AG09309 (cell line): ENCODE results near the gene NUDT22.
A peak's percentile ranks its signal among the peaks of the same experiment; 100 is the strongest.

Source experiments
- DNase-seq: peaks from one replicate; pipeline ENCODE4 v3.0.0-alpha.2; 2010; ENCODE audit warnings: low read depth
- H3K4me3 ChIP-seq: 2 replicates; pipeline ENCODE4 v1.5.1; 2011; ENCODE audit warnings: mild to moderate bottlenecking, low read depth, low read length, moderate library complexity; ENCODE audit not compliant: control insufficient read depth
- TF ChIP-seq, protein P1 (sequence below): IDR thresholded peaks from 2 replicates; pipeline ENCODE4 v1.5.1; 2011; ENCODE audit warnings: mild to moderate bottlenecking, low read depth, low read length, inconsistent platforms; ENCODE audit not compliant: insufficient read depth, control insufficient read depth; ENCODE audit errors: missing control alignments

Gene NUDT22

GRCh38 chr11:64265176-64266160, 39.4 kb downstream of the NUDT22 start:
- H3K4me3 ChIP-seq: no peak overlapping the region
- TF ChIP-seq, protein P1, sequence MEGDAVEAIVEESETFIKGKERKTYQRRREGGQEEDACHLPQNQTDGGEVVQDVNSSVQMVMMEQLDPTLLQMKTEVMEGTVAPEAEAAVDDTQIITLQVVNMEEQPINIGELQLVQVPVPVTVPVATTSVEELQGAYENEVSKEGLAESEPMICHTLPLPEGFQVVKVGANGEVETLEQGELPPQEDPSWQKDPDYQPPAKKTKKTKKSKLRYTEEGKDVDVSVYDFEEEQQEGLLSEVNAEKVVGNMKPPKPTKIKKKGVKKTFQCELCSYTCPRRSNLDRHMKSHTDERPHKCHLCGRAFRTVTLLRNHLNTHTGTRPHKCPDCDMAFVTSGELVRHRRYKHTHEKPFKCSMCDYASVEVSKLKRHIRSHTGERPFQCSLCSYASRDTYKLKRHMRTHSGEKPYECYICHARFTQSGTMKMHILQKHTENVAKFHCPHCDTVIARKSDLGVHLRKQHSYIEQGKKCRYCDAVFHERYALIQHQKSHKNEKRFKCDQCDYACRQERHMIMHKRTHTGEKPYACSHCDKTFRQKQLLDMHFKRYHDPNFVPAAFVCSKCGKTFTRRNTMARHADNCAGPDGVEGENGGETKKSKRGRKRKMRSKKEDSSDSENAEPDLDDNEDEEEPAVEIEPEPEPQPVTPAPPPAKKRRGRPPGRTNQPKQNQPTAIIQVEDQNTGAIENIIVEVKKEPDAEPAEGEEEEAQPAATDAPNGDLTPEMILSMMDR: no peak
- DNase-seq: no peak

- H3K4me3 ChIP-seq: no peak overlapping the region
- DNase-seq: no peak
- TF ChIP-seq, protein P1: no peak
These were observed 40.3 kb downstream of the NUDT22 start for GRCh38 chr11:64266339-64266738.

DNA sequence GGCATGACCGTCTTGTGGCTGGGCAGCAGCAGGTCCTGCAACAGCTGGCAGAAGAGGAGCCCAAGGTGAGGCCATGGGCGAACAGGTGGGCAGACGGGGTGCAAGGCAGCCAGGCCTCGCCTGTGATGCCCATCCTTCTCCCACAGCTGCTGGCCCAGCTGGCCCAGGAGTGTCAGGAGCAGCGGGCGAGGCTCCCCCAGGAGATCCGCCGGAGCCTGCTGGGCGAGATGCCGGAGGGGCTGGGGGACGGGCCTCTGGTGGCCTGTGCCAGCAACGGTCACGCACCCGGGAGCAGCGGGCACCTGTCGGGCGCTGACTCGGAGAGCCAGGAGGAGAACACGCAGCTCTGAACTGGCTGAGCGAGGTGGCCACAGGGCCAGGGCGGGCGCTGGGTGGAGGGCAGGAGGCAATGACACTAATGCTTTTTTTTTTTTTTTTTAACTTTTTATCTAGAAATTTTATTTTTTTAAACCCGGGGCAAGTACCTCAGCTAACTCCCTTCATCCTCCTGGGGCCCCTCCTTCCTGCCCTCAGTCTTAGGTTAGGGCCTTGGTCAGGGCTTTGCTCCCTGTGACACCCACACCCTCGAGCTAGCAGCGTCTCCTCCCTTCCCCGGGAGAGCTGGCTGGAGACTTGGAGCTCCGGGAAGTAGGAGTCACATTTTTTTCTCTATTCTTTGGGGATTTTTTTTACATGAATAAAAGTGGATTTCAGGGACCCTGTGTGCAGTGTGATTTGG, 41.3 kb downstream of the NUDT22 start:
- H3K4me3 ChIP-seq: no peak overlapping the region
- no peak for DNase-seq
- TF ChIP-seq, protein P1: no peak

DNA sequence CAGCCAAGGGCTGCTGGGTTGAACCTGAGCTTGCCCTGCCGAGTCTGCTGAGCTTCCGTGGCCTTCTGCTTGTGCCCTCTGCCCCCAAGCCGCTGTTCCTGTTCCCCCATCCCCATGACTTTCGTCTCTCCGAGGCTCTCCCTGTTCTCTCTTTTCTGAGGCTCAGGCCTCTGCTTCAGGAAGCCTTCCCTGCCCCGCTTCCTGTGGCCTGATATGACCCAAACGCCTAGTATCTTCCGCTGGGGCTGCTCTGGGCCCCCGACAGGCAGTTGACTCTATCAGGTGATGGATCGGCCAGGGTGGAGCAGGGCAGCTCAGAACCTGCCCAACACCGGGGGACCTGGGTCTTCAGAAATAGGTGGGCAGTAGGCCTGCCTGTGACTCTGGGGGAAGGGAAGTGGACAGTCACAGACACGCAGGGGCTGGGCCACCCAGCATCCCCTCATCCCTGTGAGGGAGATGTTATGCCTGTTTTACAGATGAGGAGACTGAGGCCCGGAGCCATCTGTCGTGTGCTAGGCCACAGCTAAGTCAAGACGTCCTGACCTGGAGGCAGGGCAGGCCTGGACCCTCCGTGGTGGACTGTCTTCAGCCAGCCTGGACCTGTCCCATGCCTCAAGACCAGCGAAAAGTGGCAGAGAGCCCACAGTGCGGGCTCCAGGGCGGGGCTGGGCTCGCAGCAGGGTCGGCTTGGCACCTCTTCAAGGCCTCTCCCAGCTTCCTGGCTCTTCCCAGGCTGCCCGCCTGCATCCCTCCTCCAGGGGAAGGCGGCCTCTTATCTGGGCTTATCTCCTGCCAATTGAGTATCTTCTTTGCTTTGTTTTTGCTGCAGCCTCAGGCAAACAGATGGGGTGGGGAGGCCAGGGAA, 42.2 kb downstream of the NUDT22 start:
- TF ChIP-seq, protein P1: no peak
- no peak for DNase-seq
- H3K4me3 ChIP-seq: peak overlapping the region; percentile 60; the same call in 1 of the 2 replicates

DNA sequence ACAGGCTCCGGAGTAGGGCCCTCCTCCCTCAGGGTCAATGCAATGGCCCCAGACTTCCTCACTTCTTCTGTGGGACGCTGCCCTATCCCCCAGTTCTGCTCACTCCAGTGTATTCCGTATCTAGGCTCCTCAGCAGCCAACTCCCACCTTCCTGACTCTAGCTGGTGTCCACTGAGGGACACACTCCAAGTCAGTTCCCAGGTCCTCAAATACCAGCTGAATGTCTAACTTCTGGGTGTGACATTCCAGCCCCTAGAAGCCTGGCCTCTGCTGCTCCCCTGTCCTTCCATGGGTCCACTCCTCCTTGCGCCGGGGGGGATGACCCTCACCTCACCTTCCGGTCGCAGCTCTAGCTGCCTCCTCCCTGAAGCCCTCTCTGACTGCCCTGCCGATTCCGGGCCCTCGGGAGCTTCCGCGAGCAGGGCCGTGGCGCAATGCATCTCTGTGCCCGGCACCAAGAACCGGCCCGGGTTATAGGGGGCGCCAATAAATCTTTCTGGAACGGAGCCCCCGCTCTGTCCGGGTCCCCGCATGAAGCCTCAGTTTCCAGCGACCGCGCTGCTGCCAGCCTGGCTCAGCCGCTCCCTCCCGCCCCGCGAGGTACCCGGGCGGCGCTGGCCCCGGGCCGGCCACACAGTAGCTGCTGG, 42.9 kb downstream of the NUDT22 start:
- DNase-seq: no peak
- peak overlapping the region; percentile 60 for H3K4me3 ChIP-seq
- TF ChIP-seq, protein P1: no peak

DNA sequence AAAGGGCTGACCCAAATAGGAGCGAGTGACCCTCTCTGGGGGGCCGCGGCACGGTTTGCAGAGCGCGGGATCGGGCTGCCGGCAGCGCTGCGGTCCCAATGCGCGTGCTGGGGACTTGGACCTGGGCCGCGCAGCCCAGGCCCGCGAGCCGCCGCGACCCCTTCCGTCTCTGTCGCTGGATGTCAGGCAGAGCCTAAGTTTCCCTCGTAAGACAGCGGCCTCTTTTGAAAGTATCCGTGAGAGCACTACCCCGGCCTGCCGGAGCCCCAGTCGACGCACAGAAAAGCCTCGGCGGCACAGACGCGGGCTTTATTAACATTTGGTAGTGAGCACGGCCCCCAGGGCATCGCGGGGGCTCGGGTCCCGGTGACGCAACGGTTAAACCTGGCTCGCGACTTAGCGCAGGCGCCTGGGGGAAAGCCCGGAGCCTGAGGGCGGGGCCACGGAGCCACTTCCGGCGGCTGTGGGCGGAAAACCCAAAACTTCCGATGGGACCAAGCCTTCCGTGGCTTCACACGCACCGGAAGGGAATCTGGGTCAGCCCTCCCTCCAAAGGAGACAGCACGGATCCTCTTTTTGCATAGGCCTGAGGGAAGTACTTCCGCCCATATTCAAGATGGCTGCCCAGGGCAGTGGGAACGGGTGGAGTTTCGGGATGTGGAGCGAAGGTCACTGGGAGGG, 43.6 kb downstream of the NUDT22 start:
- H3K4me3 ChIP-seq: peak overlapping the region; percentile 61
- DNase-seq: peak; percentile 100
- TF ChIP-seq, protein P1: no peak
